Right lobe of liver (tissue), 4 donors: ENCODE measurements around the gene CIITA.

Source experiments
- POLR2A ChIP-seq: fragments of 450-650 bp; IDR thresholded peaks from one replicate; pipeline ENCODE4 v1.6.1; 2017; ENCODE audit warnings: antibody characterized with exemption, mild to moderate bottlenecking
- TF ChIP-seq, protein P1 (sequence below), 4 donors: fragments of 200-600 bp in 3 of 4; fragments of 450-650 bp in 1 of 4; IDR thresholded peaks; one replicate each; pipeline versions ENCODE4 v1.5.1 to v1.8.0; 2016 to 2022; ENCODE audit warnings: antibody characterized with exemption in 4 of 4, mild to moderate bottlenecking in 2 of 4
- donor health status: DM: no; HTN: no; CAD: no.
- donor health status: DM: no; HTN: no; CAD: no.
- donor health status: DM: no; HTN: yes; CAD: no.

DNA sequence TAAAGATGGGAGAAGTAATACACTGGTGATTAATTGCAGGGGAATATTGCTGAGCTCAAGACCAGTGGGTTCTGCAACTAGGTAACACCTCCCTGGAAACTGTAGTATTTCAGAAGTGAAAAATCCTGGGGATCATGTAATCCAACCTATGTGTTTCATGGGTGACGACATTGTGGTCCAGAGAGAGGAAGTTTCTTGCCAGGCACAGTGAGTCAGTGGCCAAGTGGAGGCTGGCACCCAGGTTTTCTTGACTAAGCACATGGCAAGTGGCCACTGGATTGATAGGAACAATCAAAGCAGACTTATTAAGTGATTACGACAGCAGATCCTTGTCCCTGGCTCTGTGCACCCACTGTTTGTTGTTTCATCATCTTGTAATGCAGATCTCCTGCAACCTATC is 14.6 kb upstream of the CIITA start:
- TF ChIP-seq, protein P1, sequence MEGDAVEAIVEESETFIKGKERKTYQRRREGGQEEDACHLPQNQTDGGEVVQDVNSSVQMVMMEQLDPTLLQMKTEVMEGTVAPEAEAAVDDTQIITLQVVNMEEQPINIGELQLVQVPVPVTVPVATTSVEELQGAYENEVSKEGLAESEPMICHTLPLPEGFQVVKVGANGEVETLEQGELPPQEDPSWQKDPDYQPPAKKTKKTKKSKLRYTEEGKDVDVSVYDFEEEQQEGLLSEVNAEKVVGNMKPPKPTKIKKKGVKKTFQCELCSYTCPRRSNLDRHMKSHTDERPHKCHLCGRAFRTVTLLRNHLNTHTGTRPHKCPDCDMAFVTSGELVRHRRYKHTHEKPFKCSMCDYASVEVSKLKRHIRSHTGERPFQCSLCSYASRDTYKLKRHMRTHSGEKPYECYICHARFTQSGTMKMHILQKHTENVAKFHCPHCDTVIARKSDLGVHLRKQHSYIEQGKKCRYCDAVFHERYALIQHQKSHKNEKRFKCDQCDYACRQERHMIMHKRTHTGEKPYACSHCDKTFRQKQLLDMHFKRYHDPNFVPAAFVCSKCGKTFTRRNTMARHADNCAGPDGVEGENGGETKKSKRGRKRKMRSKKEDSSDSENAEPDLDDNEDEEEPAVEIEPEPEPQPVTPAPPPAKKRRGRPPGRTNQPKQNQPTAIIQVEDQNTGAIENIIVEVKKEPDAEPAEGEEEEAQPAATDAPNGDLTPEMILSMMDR (IDR thresholded peaks at IDR 0.05), result no peak
- TF ChIP-seq POLR2A, result no peak
